ENCODE data around the gene NELL2. TPM values are rescaled to one million over a fixed set of nuclear protein-coding genes. Genes with fewer than 3 reads are reported as not detected.

NELL2 gene
- total RNA-seq, 1 donor from 2014 or later, result 2.1 TPM

DNA sequence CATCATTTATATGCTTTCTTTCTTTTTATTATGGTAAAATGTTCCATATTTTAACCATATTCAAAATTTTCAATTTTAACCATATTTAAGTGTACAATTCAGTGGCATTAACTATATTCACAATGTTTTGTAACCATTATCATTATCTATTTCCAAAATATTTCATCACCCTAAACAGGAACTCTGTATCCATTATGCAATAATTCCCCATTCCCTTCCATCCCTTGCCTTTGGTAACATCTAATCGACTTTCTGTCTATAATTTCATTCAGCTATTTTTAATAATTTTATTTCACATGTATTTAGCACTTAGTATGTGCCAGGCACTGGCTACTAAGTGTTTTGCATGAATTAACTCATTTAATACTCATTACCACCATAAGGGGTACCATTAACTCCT lies 287.5 kb downstream of the NELL2 start:
- H3K4me1 Mint-ChIP-seq, result no peaks in the 10 kb centered on the region
- no peak overlapping the region for H3K27ac Mint-ChIP-seq
- H3K4me3 Mint-ChIP-seq, result no peak overlapping the region
- peaks cover 1% of the 10 kb centered on the region for H3K27me3 Mint-ChIP-seq (ENCODE audit: low read depth)
- TF ChIP-seq, protein P1, sequence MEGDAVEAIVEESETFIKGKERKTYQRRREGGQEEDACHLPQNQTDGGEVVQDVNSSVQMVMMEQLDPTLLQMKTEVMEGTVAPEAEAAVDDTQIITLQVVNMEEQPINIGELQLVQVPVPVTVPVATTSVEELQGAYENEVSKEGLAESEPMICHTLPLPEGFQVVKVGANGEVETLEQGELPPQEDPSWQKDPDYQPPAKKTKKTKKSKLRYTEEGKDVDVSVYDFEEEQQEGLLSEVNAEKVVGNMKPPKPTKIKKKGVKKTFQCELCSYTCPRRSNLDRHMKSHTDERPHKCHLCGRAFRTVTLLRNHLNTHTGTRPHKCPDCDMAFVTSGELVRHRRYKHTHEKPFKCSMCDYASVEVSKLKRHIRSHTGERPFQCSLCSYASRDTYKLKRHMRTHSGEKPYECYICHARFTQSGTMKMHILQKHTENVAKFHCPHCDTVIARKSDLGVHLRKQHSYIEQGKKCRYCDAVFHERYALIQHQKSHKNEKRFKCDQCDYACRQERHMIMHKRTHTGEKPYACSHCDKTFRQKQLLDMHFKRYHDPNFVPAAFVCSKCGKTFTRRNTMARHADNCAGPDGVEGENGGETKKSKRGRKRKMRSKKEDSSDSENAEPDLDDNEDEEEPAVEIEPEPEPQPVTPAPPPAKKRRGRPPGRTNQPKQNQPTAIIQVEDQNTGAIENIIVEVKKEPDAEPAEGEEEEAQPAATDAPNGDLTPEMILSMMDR (IDR thresholded peaks at IDR 0.05; ENCODE audit: unreplicated experiment), result no peak
- no peak for DNase-seq (ENCODE audit: low spot score in 2 of 2, unreplicated experiment in 2 of 2)
- no peaks in the 10 kb centered on the region for H3K36me3 Mint-ChIP-seq
- H3K9me3 Mint-ChIP-seq, result peaks cover 4% of the 10 kb centered on the region

DNA sequence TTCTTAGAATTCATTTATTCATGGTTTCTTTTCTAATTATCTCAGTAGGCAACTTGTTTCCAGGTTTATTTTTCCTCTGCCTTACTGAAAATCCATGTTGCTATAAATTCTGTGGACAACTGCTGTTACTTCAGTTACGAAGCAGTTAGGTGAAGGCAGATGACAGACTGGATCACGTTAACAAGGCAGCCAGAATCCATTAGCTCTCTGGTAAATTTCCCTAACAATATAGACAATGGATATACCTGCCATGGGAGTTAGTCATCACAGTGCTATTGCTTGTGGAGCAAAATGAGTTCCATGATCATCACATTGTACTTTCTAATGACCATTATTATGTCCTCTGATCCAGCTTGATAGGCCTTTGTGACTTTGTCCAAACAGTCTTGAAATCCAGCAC lies 291.5 kb downstream of the NELL2 start:
- Mint-ChIP-seq H3K27ac (no peak overlapping the region), H3K36me3 (no peaks in the 10 kb centered on the region), H3K9me3 (no peaks in the 10 kb centered on the region), H3K4me1 (no peaks in the 10 kb centered on the region), H3K27me3 (ENCODE audit: low read depth) (no peaks in the 10 kb centered on the region), H3K4me3 (no peak overlapping the region)
- TF ChIP-seq, protein P1 (IDR thresholded peaks at IDR 0.05; ENCODE audit: unreplicated experiment), result no peak
- DNase-seq (ENCODE audit: low spot score in 2 of 2, unreplicated experiment in 2 of 2), result no peak

DNA sequence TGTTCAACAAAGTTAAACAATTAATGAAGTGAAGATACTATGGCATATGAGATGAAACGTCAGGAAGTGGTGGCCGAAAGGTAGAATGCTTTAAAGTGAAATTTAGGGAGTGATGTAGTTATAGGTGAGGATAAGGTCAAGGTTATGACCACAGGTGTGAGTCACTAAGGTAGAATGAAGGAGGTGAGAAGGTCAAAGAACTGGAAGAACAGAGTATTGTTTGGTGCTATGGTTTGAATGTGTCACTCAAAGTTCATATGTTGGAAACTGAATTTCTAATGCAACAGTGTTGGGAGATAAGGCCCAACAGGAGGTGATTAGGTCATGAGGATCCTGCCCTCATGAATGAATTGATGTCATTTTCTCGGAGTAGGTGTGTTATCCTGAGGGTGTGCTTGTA lies 293.6 kb downstream of the NELL2 start:
- H3K27ac Mint-ChIP-seq, result no peak overlapping the region
- no peak overlapping the region for H3K4me3 Mint-ChIP-seq
- no peak for DNase-seq (ENCODE audit: low spot score in 2 of 2, unreplicated experiment in 2 of 2)
- no peaks in the 10 kb centered on the region for H3K27me3 Mint-ChIP-seq (ENCODE audit: low read depth)
- peaks cover 4% of the 10 kb centered on the region for H3K9me3 Mint-ChIP-seq
- TF ChIP-seq, protein P1 (IDR thresholded peaks at IDR 0.05; ENCODE audit: unreplicated experiment), result no peak
- H3K4me1 Mint-ChIP-seq, result no peaks in the 10 kb centered on the region
- H3K36me3 Mint-ChIP-seq, result no peaks in the 10 kb centered on the region

DNA sequence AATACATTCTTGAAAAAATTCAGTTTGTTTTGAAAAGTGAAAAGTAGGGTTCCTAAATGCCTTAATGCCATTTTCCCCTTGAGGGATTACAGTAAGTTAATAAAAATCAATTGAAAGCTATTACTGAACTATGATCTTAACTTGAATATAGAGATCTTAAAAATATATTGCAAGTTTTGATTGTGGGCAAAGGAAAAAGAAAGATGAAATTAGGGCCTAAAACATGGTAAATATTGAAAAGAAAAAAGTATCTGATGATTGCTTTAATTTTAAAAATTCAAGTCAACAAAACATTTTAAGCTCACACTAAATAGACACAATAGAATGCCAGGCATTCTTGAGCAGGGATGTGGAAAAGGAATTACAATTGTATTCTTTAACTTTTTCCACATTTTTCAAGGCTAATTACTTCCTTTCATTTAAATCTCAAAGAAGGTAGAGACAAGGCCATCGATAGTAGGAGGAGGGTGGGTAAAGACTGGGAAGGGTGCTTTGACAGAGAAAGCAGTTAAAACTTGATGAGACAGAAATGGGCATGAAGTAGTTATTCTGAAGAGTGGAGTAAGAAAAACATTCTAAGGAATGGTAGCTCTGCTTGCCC lies 294.4 kb downstream of the NELL2 start:
- TF ChIP-seq, protein P1 (IDR thresholded peaks at IDR 0.05; ENCODE audit: unreplicated experiment), result no peak
- Mint-ChIP-seq H3K4me1 (no peaks in the 10 kb centered on the region), H3K36me3 (no peaks in the 10 kb centered on the region), H3K9me3 (peaks cover 4% of the 10 kb centered on the region), H3K27me3 (ENCODE audit: low read depth) (no peaks in the 10 kb centered on the region), H3K27ac (no peak overlapping the region), H3K4me3 (no peak overlapping the region)
- no peak for DNase-seq (ENCODE audit: low spot score in 2 of 2, unreplicated experiment in 2 of 2)

DNA sequence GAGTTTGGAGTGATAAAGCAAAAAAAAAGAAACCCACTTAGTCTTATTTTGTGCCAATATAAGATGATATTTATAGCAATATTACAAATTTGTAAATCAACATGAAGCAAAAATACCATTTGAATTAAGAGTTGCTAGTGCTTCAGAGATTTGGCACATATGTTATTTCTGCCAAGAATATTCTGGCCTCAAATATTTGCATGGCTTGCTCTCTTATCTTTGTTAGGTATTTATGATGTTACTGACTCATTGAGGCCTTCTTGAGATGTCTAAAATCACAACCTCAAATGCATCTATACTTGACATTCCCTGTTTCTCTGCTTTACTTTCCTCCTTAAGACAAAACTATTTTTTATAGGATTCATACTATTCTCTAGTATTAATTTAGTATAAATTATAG lies 301.5 kb downstream of the NELL2 start:
- Mint-ChIP-seq H3K36me3 (no peaks in the 10 kb centered on the region), H3K4me1 (no peaks in the 10 kb centered on the region), H3K27ac (no peak overlapping the region), H3K9me3 (peaks cover 4% of the 10 kb centered on the region), H3K27me3 (ENCODE audit: low read depth) (no peaks in the 10 kb centered on the region), H3K4me3 (no peak overlapping the region)
- TF ChIP-seq, protein P1 (IDR thresholded peaks at IDR 0.05; ENCODE audit: unreplicated experiment), result no peak
- DNase-seq (ENCODE audit: low spot score in 2 of 2, unreplicated experiment in 2 of 2), result no peak

DNA sequence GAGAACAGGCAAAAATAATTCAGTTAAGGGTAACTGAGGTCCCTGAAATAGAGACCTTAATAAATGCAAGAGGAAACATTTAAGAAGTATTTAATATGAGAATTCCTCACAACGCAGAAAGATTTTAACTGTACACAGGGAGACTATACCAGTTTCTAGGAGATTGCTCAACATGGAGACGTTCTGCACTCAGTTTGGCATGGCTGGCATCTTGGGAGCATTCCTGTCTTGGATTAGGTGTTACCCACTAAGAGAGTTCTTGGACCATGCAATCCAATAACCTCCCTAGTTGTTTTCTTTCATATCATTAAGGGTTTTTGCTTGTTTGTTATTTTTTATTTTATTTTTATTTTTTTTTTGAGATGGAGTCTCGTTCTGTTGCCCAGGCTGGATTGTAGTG lies 302.4 kb downstream of the NELL2 start:
- Mint-ChIP-seq H3K36me3 (no peaks in the 10 kb centered on the region), H3K27me3 (ENCODE audit: low read depth) (no peaks in the 10 kb centered on the region), H3K4me1 (no peaks in the 10 kb centered on the region), H3K27ac (no peak overlapping the region), H3K9me3 (peaks cover 4% of the 10 kb centered on the region), H3K4me3 (no peak overlapping the region)
- TF ChIP-seq, protein P1 (IDR thresholded peaks at IDR 0.05; ENCODE audit: unreplicated experiment), result no peak
- no peak for DNase-seq (ENCODE audit: low spot score in 2 of 2, unreplicated experiment in 2 of 2)

Data from mesothelial cell of epicardium (in vitro differentiated cells).